RWPE2 (cell line): ENCODE measurements around the gene BCO2.

Experiments
- ATAC-seq: fragments of 200-7000 bp; cut with Tn5 transposase; 3 replicates; pipeline ENCODE4 v1.9.1; 2021; ENCODE audit warnings: low read depth
- DNase-seq: peaks from one replicate; pipeline ENCODE4 v3.0.0-alpha.2; 2020; ENCODE audit warnings: low spot score
- H3K27ac ChIP-seq: fragments of 450-650 bp; 2 replicates; pipeline ENCODE4 v1.5.1; 2017; ENCODE audit warnings: mild to moderate bottlenecking; ENCODE audit not compliant: poor library complexity, severe bottlenecking
- H3K27me3 ChIP-seq: fragments of 250-450 bp; sonication (Bioruptor Pico); 2 replicates; pipeline ENCODE4 v1.5.1; 2021; ENCODE audit warnings: mild to moderate bottlenecking, moderate library complexity; ENCODE audit not compliant: insufficient read depth, poor library complexity, severe bottlenecking
- H3K36me3 ChIP-seq: fragments of 250-450 bp; sonication (Bioruptor Pico); 2 replicates; pipeline ENCODE4 v1.5.1; 2020; ENCODE audit warnings: low read depth, mild to moderate bottlenecking, moderate library complexity
- H3K4me1 ChIP-seq: fragments of 250-450 bp; sonication (Bioruptor Pico); 2 replicates; pipeline ENCODE4 v1.5.1; 2021; ENCODE audit warnings: mild to moderate bottlenecking, moderate library complexity; ENCODE audit not compliant: insufficient read depth, poor library complexity, severe bottlenecking
- H3K4me3 ChIP-seq: fragments of 250-450 bp; sonication (Bioruptor Pico); 2 replicates; pipeline ENCODE4 v1.5.1; 2021; ENCODE audit warnings: mild to moderate bottlenecking, moderate library complexity; ENCODE audit not compliant: severe bottlenecking
- H3K9me3 ChIP-seq: fragments of 250-450 bp; sonication (Bioruptor Pico); 2 replicates; pipeline ENCODE4 v1.5.1; 2021; ENCODE audit warnings: mild to moderate bottlenecking, moderate library complexity; ENCODE audit not compliant: severe bottlenecking
- TF ChIP-seq, protein P1 (sequence below): fragments of 450-650 bp; IDR thresholded peaks from one replicate; pipeline ENCODE4 v1.5.1; 2017; ENCODE audit warnings: mild to moderate bottlenecking, moderate library complexity; ENCODE audit not compliant: poor library complexity, severe bottlenecking

BCO2 gene

DNA sequence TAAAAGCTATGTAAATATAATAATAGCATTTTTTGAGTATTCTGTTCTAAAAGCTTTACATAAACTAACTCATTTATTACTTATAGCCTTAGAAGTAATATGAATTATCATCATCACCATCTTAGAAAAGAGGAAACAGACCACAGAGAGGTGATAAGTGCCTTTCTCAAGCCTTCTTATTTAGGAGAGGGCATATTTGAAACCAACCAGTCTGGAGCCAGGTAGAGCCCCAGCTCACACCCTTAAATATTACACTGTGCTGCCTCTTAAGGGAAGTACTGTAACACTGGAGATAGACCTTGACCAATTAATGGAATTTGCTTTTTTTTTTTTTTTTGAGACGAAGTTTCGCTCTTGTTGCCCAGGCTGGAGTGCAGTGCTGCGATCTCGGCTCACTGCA, 2.3 kb downstream of the BCO2 start:
- DNase-seq (no peak), ATAC-seq (no peak)
- TF ChIP-seq, protein P1, sequence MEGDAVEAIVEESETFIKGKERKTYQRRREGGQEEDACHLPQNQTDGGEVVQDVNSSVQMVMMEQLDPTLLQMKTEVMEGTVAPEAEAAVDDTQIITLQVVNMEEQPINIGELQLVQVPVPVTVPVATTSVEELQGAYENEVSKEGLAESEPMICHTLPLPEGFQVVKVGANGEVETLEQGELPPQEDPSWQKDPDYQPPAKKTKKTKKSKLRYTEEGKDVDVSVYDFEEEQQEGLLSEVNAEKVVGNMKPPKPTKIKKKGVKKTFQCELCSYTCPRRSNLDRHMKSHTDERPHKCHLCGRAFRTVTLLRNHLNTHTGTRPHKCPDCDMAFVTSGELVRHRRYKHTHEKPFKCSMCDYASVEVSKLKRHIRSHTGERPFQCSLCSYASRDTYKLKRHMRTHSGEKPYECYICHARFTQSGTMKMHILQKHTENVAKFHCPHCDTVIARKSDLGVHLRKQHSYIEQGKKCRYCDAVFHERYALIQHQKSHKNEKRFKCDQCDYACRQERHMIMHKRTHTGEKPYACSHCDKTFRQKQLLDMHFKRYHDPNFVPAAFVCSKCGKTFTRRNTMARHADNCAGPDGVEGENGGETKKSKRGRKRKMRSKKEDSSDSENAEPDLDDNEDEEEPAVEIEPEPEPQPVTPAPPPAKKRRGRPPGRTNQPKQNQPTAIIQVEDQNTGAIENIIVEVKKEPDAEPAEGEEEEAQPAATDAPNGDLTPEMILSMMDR = no peak
- Histone ChIP-seq H3K9me3 (no peaks in the 10 kb centered on the region), H3K36me3 (no peaks in the 10 kb centered on the region), H3K4me1 (peaks cover 16% of the 10 kb centered on the region), H3K27me3 (no peaks in the 10 kb centered on the region), H3K4me3 (no peak overlapping the region), H3K27ac (no peak overlapping the region)

DNA sequence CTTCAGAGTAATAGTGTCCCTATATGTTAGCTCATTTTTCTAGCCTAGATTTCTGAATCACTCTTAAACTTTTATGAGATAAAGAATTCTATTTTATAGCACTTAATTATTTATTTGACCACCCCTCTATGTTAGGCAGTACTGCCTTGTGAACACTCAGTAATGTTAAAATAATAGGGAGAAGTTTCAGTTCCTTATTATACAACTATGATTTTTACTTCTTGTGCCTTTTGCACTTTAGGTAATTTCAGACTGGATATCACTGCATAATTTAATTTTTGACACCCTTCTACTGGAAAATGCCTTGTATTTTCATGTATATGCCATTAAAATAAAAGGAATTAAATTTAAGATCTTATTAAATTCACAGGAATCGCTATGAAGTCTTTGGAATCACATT, 3.1 kb downstream of the BCO2 start:
- TF ChIP-seq, protein P1 = no peak
- ATAC-seq (no peak), DNase-seq (no peak)
- H3K36me3 ChIP-seq = no peaks in the 10 kb centered on the region
- H3K4me1 ChIP-seq = peaks cover 14% of the 10 kb centered on the region
- no peaks in the 10 kb centered on the region for H3K9me3 ChIP-seq
- H3K27me3 ChIP-seq = no peaks in the 10 kb centered on the region
- H3K27ac ChIP-seq = no peak overlapping the region
- H3K4me3 ChIP-seq = no peak overlapping the region

DNA sequence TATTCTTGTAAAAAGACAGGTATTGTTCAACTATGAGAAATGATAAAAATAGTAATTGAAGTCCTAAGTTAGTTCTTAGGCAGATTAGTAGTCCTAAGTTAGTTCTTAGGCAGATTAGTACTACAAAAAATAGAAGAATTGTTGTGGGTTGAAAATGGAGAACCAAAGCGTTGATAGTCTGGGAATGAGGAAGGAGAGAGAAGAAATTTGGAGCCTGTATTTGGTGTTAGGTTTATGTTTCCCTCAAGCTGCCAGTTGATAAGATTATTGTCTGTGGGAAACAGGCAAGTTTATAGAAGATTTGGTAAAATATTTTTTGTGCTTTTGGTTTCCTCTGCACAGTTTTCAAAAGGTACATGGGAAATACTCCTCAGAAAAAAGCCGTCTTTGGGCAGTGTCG, 3.6 kb downstream of the BCO2 start:
- TF ChIP-seq, protein P1 = no peak
- no peaks in the 10 kb centered on the region for H3K36me3 ChIP-seq
- peaks cover 14% of the 10 kb centered on the region for H3K4me1 ChIP-seq
- ATAC-seq (no peak), DNase-seq (no peak)
- no peak overlapping the region for H3K27ac ChIP-seq
- H3K27me3 ChIP-seq = no peaks in the 10 kb centered on the region
- no peaks in the 10 kb centered on the region for H3K9me3 ChIP-seq
- H3K4me3 ChIP-seq = no peak overlapping the region

DNA sequence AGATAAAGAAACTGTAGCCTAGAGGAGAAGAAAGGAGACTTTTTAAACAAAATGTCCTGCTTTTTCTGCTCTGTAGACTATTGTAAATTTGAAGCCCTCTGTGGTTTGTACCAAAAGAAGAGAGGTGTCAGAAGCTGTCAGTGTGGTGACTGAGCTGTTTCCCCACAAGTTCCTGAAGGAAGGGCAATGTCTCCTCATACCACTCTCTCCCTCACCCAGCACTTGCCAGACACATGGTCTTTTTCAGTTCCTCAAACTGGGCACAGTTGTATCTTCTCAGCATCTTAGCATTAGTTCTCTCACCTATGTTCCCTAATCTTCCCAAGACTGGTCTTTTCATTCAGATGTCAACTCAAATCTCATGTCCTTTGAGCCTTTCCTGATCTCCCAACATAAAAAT, 4.3 kb downstream of the BCO2 start:
- Histone ChIP-seq H3K4me3 (no peak overlapping the region), H3K36me3 (no peaks in the 10 kb centered on the region), H3K4me1 (peaks cover 12% of the 10 kb centered on the region), H3K27me3 (no peaks in the 10 kb centered on the region), H3K27ac (no peak overlapping the region), H3K9me3 (no peaks in the 10 kb centered on the region)
- DNase-seq = no peak
- ATAC-seq = no peak
- TF ChIP-seq, protein P1 = no peak

DNA sequence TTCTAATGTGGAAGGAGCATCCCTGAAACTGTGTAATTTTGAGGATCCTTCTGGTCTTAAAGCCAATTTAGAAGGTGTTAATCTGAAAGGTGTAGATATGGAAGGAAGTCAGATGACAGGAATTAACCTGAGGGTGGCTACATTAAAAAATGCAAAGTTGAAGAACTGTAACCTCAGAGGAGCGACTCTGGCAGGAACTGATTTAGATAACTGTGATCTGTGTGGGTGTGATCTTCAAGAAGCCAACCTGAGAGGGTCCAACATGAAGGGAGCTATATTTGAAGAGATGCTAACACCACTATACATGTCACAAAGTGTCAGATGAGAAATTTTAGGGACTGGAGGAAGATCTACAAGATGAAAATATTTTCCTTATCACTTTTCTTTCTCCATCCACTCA, 7.6 kb downstream of the BCO2 start:
- TF ChIP-seq, protein P1 = no peak
- Histone ChIP-seq H3K4me1 (no peaks in the 10 kb centered on the region), H3K4me3 (no peak overlapping the region), H3K9me3 (no peaks in the 10 kb centered on the region), H3K27me3 (no peaks in the 10 kb centered on the region), H3K27ac (no peak overlapping the region), H3K36me3 (no peaks in the 10 kb centered on the region)
- DNase-seq (no peak), ATAC-seq (no peak)
